ENCODE results near the gene ST3GAL3. TPM values are rescaled to one million over a fixed set of nuclear protein-coding genes. Genes with fewer than 3 reads are reported as not detected.
A peak's percentile ranks its signal among the peaks of the same experiment; 100 is the strongest.

Gene ST3GAL3
- total RNA-seq, 1 donor from 2014 or later = 14.9 TPM

DNA sequence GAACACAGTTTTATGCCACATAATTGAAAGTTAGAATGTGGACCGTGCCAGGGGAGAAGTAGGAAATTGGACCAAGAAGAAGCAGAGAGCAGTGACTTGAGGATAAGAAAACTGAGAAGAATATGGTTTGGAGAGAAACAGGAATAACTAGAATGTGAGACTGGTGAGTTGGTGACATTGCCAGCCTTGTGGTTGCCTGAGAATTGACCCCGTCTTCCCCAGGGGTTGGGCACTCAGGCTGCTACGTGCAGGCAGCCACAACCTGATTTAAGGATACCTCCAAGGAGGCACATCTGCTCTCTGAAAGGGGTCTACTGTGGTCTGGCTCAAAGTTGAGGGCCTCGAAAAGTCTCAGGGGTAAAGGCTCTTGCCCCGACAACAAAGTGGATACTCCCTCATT, 114.1 kb downstream of the ST3GAL3 start:
- peak overlapping the region; percentile 4 for H3K27ac Mint-ChIP-seq (ENCODE audit: unreplicated experiment)
- H3K27me3 Mint-ChIP-seq (ENCODE audit: unreplicated experiment) = no peaks in the 10 kb centered on the region
- H3K36me3 Mint-ChIP-seq (ENCODE audit: low read depth, unreplicated experiment) = peaks cover 8% of the 10 kb centered on the region
- DNase-seq (ENCODE audit: low spot score) = no peak
- H3K4me3 Mint-ChIP-seq (ENCODE audit: unreplicated experiment) = no peak overlapping the region
- TF ChIP-seq, protein P1, sequence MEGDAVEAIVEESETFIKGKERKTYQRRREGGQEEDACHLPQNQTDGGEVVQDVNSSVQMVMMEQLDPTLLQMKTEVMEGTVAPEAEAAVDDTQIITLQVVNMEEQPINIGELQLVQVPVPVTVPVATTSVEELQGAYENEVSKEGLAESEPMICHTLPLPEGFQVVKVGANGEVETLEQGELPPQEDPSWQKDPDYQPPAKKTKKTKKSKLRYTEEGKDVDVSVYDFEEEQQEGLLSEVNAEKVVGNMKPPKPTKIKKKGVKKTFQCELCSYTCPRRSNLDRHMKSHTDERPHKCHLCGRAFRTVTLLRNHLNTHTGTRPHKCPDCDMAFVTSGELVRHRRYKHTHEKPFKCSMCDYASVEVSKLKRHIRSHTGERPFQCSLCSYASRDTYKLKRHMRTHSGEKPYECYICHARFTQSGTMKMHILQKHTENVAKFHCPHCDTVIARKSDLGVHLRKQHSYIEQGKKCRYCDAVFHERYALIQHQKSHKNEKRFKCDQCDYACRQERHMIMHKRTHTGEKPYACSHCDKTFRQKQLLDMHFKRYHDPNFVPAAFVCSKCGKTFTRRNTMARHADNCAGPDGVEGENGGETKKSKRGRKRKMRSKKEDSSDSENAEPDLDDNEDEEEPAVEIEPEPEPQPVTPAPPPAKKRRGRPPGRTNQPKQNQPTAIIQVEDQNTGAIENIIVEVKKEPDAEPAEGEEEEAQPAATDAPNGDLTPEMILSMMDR (IDR thresholded peaks at IDR 0.05; ENCODE audit: unreplicated experiment) = no peak
- H3K9me3 Mint-ChIP-seq (ENCODE audit: unreplicated experiment) = no peaks in the 10 kb centered on the region
- peaks cover 16% of the 10 kb centered on the region for H3K4me1 Mint-ChIP-seq (ENCODE audit: unreplicated experiment)

DNA sequence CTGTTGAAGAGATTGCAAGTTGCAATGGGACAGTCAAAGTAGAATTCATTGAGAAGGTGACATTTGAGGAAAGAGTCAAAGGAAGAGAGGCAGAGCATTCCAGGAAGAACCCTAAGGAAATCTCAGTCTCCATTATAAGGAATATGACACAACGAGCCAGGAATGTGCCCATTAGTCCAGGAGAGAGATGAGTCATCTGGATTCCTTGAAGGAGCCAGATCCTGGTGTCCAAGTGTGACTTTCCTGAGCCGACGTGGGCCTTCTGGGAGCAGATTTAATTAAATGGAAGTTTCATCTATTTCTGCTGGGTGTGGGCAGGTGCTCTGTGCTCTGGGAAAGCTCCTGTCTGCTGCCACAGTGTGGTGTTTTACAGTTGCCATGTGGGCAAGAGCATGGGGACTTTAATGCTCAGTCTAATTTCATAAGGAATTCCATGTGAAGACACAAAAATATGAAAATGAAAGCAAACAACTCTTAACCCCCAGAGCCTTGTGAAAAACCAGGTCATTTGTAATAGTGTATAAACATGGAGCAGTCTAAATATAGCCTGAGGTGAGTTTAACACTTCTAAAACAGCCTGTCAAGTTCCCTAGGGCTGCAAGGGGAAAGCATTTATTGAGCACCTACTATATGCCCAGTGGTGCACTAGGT, 114.8 kb downstream of the ST3GAL3 start:
- H3K27me3 Mint-ChIP-seq (ENCODE audit: unreplicated experiment) = no peaks in the 10 kb centered on the region
- H3K27ac Mint-ChIP-seq (ENCODE audit: unreplicated experiment) = no peak overlapping the region
- H3K36me3 Mint-ChIP-seq (ENCODE audit: low read depth, unreplicated experiment) = peaks cover 8% of the 10 kb centered on the region
- peaks cover 16% of the 10 kb centered on the region for H3K4me1 Mint-ChIP-seq (ENCODE audit: unreplicated experiment)
- no peak overlapping the region for H3K4me3 Mint-ChIP-seq (ENCODE audit: unreplicated experiment)
- no peak for DNase-seq (ENCODE audit: low spot score)
- H3K9me3 Mint-ChIP-seq (ENCODE audit: unreplicated experiment) = no peaks in the 10 kb centered on the region
- TF ChIP-seq, protein P1 (IDR thresholded peaks at IDR 0.05; ENCODE audit: unreplicated experiment) = no peak

DNA sequence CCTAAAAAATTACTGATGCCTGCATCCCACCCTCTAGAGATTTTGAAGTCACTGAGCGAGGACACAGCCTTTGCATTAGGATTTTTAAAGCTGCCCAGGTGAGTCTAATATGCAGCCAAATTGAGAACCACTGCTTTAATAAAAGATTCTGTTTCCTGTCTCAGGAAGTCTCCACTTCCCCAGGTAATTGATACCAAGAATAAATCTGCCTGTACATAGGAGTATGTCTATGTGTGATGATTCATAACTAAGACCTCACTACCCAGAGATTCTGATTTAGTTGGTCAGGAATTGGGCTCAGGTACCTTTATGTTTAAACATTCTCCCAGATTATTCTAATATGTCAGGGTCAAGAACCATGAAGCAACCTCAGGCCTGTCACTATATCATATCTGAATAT, 117.5 kb downstream of the ST3GAL3 start:
- no peak overlapping the region for H3K4me3 Mint-ChIP-seq (ENCODE audit: unreplicated experiment)
- DNase-seq (ENCODE audit: low spot score) = no peak
- no peaks in the 10 kb centered on the region for H3K9me3 Mint-ChIP-seq (ENCODE audit: unreplicated experiment)
- TF ChIP-seq, protein P1 (IDR thresholded peaks at IDR 0.05; ENCODE audit: unreplicated experiment) = no peak
- H3K36me3 Mint-ChIP-seq (ENCODE audit: low read depth, unreplicated experiment) = peaks cover 1% of the 10 kb centered on the region
- H3K27me3 Mint-ChIP-seq (ENCODE audit: unreplicated experiment) = no peaks in the 10 kb centered on the region
- H3K4me1 Mint-ChIP-seq (ENCODE audit: unreplicated experiment) = peaks cover 16% of the 10 kb centered on the region
- H3K27ac Mint-ChIP-seq (ENCODE audit: unreplicated experiment) = no peak overlapping the region

DNA sequence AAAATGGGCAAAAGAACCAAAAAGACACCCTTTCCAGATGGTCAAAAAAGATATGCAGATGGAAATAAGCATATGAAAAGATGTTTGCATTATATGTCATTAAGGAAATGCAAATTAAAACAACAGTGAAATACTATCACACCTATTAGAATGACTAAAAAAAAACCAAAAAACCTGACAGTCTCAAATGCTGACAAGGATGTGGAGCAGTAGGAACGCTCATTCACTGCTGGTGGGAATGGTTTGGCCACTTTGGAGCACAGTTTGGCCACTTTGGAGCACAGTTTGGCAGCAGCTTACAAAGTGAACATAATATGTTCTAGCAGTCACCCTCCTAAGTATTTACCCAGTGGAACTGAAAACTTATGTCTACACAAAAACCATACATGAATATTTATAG, 121.2 kb downstream of the ST3GAL3 start:
- Mint-ChIP-seq H3K4me1 (ENCODE audit: unreplicated experiment) (peaks cover 13% of the 10 kb centered on the region), H3K4me3 (ENCODE audit: unreplicated experiment) (no peak overlapping the region), H3K9me3 (ENCODE audit: unreplicated experiment) (no peaks in the 10 kb centered on the region), H3K27ac (ENCODE audit: unreplicated experiment) (no peak overlapping the region), H3K27me3 (ENCODE audit: unreplicated experiment) (no peaks in the 10 kb centered on the region), H3K36me3 (ENCODE audit: low read depth, unreplicated experiment) (no peaks in the 10 kb centered on the region)
- TF ChIP-seq, protein P1 (IDR thresholded peaks at IDR 0.05; ENCODE audit: unreplicated experiment) = no peak
- no peak for DNase-seq (ENCODE audit: low spot score)

DNA sequence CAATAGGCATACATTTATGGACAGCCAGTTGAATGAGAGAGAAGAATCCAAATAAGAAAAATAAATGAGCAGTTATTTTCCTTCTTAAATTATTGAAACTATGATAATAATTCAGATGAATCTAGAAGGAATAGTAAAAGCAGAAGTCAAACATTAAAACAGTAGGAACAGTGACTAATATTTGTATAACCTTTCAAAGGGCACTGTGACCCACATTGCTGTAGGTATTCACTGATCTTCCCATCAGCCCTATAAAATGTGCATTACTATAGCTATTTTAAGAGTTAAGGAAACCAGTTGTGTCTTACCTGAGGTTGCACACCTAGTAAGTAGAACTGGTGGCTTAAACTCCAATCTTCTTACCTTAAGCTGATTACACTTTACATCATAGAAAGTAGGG, 123.5 kb downstream of the ST3GAL3 start:
- Mint-ChIP-seq H3K4me3 (ENCODE audit: unreplicated experiment) (no peak overlapping the region), H3K27ac (ENCODE audit: unreplicated experiment) (no peak overlapping the region), H3K27me3 (ENCODE audit: unreplicated experiment) (peaks cover 2% of the 10 kb centered on the region), H3K4me1 (ENCODE audit: unreplicated experiment) (peaks cover 22% of the 10 kb centered on the region), H3K36me3 (ENCODE audit: low read depth, unreplicated experiment) (no peaks in the 10 kb centered on the region), H3K9me3 (ENCODE audit: unreplicated experiment) (no peaks in the 10 kb centered on the region)
- DNase-seq (ENCODE audit: low spot score) = no peak
- TF ChIP-seq, protein P1 (IDR thresholded peaks at IDR 0.05; ENCODE audit: unreplicated experiment) = no peak

All from endothelial cell (in vitro differentiated cells).